GM19455 (cell line): ENCODE data around the gene INTS1.

ENCODE experiments used
- ATAC-seq: cut with Tn5 transposase; IDR thresholded peaks from one replicate; pipeline ENCODE4 v1.9.1; 2021; ENCODE audit not compliant: unreplicated experiment

The INTS1 gene

GRCh38 chr7:1466524-1467271 is 37.5 kb downstream of the INTS1 start:
- no peak for ATAC-seq

- no peak for ATAC-seq
Observed at GRCh38 chr7:1464694-1465093, 39.5 kb downstream of the INTS1 start.

- ATAC-seq, result no peak
Observed at GRCh38 chr7:1463676-1464223, 40.4 kb downstream of the INTS1 start.

GRCh38 chr7:1461646-1462375 is 42.4 kb downstream of the INTS1 start:
- no peak for ATAC-seq

GRCh38 chr7:1460821-1461645 is 43.2 kb downstream of the INTS1 start:
- ATAC-seq, result no peak

- ATAC-seq, result no peak
Observed at GRCh38 chr7:1459920-1460820, 44.0 kb downstream of the INTS1 start.

GRCh38 chr7:1459512-1459892 is 44.7 kb downstream of the INTS1 start:
- ATAC-seq, result peak; percentile 78

GRCh38 chr7:1458683-1459511 is 45.3 kb downstream of the INTS1 start, which contains the start of gene MICALL2:
MICALL2 (minus strand) TSS chr7:1459470; CDS start chr7:1459326, 144 bp downstream.
- ATAC-seq, result peak; percentile 29

GRCh38 chr7:1457949-1458682 is 46.1 kb downstream of the INTS1 start:
- ATAC-seq, result no peak

- no peak for ATAC-seq
Observed at GRCh38 chr7:1457059-1457948, 46.9 kb downstream of the INTS1 start.

GRCh38 chr7:1455955-1456354 is 48.2 kb downstream of the INTS1 start:
- no peak for ATAC-seq

- no peak for ATAC-seq
Observed at GRCh38 chr7:1455241-1455939, 48.8 kb downstream of the INTS1 start.

GRCh38 chr7:1454542-1454941 is 49.6 kb downstream of the INTS1 start:
- ATAC-seq, result no peak

GRCh38 chr7:1452205-1452604 is 52.0 kb downstream of the INTS1 start:
- ATAC-seq, result no peak

- ATAC-seq, result no peak
Observed at GRCh38 chr7:1450987-1451386, 53.2 kb downstream of the INTS1 start.

- no peak for ATAC-seq
Observed at GRCh38 chr7:1450431-1450830, 53.8 kb downstream of the INTS1 start.

GRCh38 chr7:1449951-1450350 is 54.2 kb downstream of the INTS1 start:
- no peak for ATAC-seq
